Colonic mucosa (tissue), 4 donors: ENCODE data around the gene SFRP4. TPM values are rescaled to one million over a fixed set of nuclear protein-coding genes. Genes with fewer than 3 reads are reported as not detected.

ENCODE experiments used
- DNase-seq: peaks from one replicate; pipeline ENCODE4 v3.0.0-alpha.2; 2020
- H3K27ac ChIP-seq: fragments of 200-600 bp; one replicate; pipeline ENCODE4 v1.8.0; 2021
- H3K27me3 ChIP-seq: fragments of 200-600 bp; one replicate; pipeline ENCODE4 v1.8.0; 2021
- H3K36me3 ChIP-seq: fragments of 200-600 bp; one replicate; pipeline ENCODE4 v1.8.0; 2021
- H3K4me1 ChIP-seq: fragments of 200-600 bp; one replicate; pipeline ENCODE4 v1.8.0; 2021; ENCODE audit warnings: mild to moderate bottlenecking
- H3K4me3 ChIP-seq: fragments of 200-600 bp; one replicate; pipeline ENCODE4 v1.8.0; 2021
- H3K9ac ChIP-seq, 2 donors: one replicate each; pipeline ENCODE4 v1.7.0; 2013; ENCODE audit warnings: control low read depth in 2 of 2, low read depth in 2 of 2, low read length in 2 of 2
- H3K9me3 ChIP-seq: fragments of 200-600 bp; one replicate; pipeline ENCODE4 v1.8.0; 2021
- CTCF ChIP-seq: fragments of 200-600 bp; IDR thresholded peaks from one replicate; pipeline ENCODE4 v1.8.0; 2022; ENCODE audit warnings: antibody characterized with exemption, mild to moderate bottlenecking
- intact Hi-C: fragments of 100-400 bp; cut with DNase I; formaldehyde crosslinking; loops from one replicate; pipeline ENCODE4 v1.14.1; 2022
- total RNA-seq, 2 donors: library from RNA; stranded (reverse); fragmentation: NEBNext Ultra II Directional in 1 of 2; extraction: Animal tissue kit (Norgen Biotek cat#: 25700) in 1 of 2; gene quantifications; one replicate each; pipeline ENCODE4 v1.2.1, GENCODE V29; 2021
- donor health status: healthy.
- donor health status: DM: no; HTN: no; CAD: no.
- donor health status: DM: no; HTN: no; CAD: no.

SFRP4 gene
- total RNA-seq = under 1 TPM in 1 of 2 donors, not detected in 1; 0.42 TPM

GRCh38 chr7:37916673-37917660, at the start of gene SFRP4:
TSS of gene SFRP4 (minus strand) at chr7:37916817. CDS start at chr7:37916537, 280 bp downstream.
- peak within 1 kb of the TSS; percentile 6 to 19 for H3K9ac ChIP-seq

DNA sequence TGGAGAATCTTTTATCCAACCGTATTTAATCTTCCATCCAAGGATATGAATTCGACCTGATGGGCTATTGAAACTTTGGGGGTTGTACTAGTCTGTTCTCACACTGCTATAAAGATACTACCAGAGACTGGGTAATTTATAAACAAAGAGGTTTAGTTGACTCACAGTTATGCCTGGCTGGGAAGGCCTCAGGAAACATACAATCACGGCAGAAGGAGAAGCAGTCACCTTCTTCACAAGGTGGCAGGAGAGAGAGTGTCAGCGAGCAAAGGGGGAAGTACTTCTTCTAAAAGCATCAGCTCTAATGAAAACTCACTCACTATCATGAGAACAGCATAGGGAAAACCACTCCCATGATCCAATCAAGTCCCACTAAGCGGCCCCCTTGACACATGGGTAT, 47.6 kb upstream of the SFRP4 start:
- Histone ChIP-seq H3K4me1 (no peaks in the 10 kb centered on the region), H3K9ac (no peak overlapping the region), H3K4me3 (no peak overlapping the region), H3K27ac (no peak overlapping the region), H3K9me3 (no peaks in the 10 kb centered on the region), H3K27me3 (no peaks in the 10 kb centered on the region), H3K36me3 (no peaks in the 10 kb centered on the region)
- intact Hi-C loops = no loop called here
- TF ChIP-seq CTCF = no peak
- no peak for DNase-seq

More at GRCh38 chr7:37916673-37917660, at the start of gene SFRP4:
- H3K27ac ChIP-seq = no peak within 1 kb of the TSS
- H3K9me3 ChIP-seq = no peaks in the 10 kb centered on the region
- peak; percentile 50 for DNase-seq
- peaks cover 6% of the 10 kb centered on the region for H3K4me1 ChIP-seq
- intact Hi-C loops = loop anchor here (5.0 kb wide), 1 partner anchor 190 kb away; no protein-coding TSS in a partner anchor
- peak within 1 kb of the TSS; percentile 37 for H3K4me3 ChIP-seq
- H3K27me3 ChIP-seq = peaks cover 17% of the 10 kb centered on the region
- no peaks in the 10 kb centered on the region for H3K36me3 ChIP-seq
- TF ChIP-seq CTCF = peak; percentile 47

GRCh38 chr7:37961251-37961650, 44.6 kb upstream of the SFRP4 start:
- intact Hi-C loops = no loop called here
- Histone ChIP-seq H3K9me3 (no peaks in the 10 kb centered on the region), H3K9ac (no peak overlapping the region), H3K36me3 (no peaks in the 10 kb centered on the region), H3K27me3 (no peaks in the 10 kb centered on the region), H3K4me3 (no peak overlapping the region), H3K4me1 (no peaks in the 10 kb centered on the region), H3K27ac (no peak overlapping the region)
- TF ChIP-seq CTCF = no peak
- DNase-seq = no peak

DNA sequence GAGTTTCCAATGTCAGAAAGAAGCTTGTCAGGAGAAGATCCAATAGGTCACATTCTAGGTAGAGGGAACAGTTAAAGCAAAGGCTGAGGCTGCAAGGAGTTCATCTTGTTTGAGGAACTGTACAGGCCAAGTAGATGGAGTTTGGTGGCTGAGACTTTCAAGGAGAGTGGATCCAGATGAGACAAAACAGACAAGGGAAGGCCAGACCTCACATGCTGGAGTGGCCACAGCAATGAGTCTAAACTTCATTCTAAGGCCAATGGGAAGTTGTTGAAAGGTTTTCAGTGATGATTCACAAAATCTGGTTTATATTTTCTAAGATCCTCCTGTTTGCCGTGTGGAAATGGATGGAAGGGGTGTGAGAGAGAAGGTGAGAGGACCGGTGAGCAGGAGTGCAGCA, 43.9 kb upstream of the SFRP4 start:
- Histone ChIP-seq H3K4me3 (no peak overlapping the region), H3K27me3 (no peaks in the 10 kb centered on the region), H3K9me3 (no peaks in the 10 kb centered on the region), H3K4me1 (no peaks in the 10 kb centered on the region), H3K27ac (no peak overlapping the region), H3K9ac (no peak overlapping the region), H3K36me3 (no peaks in the 10 kb centered on the region)
- intact Hi-C loops = no loop called here
- no peak for DNase-seq
- no peak for TF ChIP-seq CTCF

- Histone ChIP-seq H3K27me3 (no peaks in the 10 kb centered on the region), H3K36me3 (no peaks in the 10 kb centered on the region), H3K9ac (no peak overlapping the region), H3K27ac (no peak overlapping the region), H3K4me3 (no peak overlapping the region), H3K9me3 (no peaks in the 10 kb centered on the region), H3K4me1 (no peaks in the 10 kb centered on the region)
- no peak for DNase-seq
- TF ChIP-seq CTCF = no peak
- intact Hi-C loops = no loop called here
These were observed 40.8 kb upstream of the SFRP4 start for GRCh38 chr7:37957221-37957970.
